Body of pancreas (tissue), 4 donors: ENCODE results near the gene THEMIS. TPM values are rescaled to one million over a fixed set of nuclear protein-coding genes. Genes with fewer than 3 reads are reported as not detected.

Experiments used
- ATAC-seq: fragments of 150-250 bp; one replicate; pipeline ENCODE4 v1.9.1; 2016
- DNase-seq, 4 donors: peaks; one replicate each; pipeline ENCODE4 v3.0.0-alpha.2; 2019
- H3K27ac ChIP-seq, 4 donors: fragments of 200-600 bp; sonication (generic); 1 replicate in 3 of 4; 2 replicates in 1 of 4; pipeline versions ENCODE4 v1.5.1 to v1.6.1; 2016 to 2019; ENCODE audit warnings: mild to moderate bottlenecking in 1 of 4, mixed read lengths in 1 of 4, moderate library complexity in 1 of 4
- H3K27me3 ChIP-seq, 2 donors: fragments of 200-600 bp; sonication (generic); one replicate each; pipeline ENCODE4 v1.6.0; 2016; ENCODE audit warnings: mild to moderate bottlenecking in 1 of 2
- H3K36me3 ChIP-seq, 2 donors: fragments of 200-600 bp; sonication (generic); replicated peaks in 1 of 2; 2 replicates each; pipeline ENCODE4 v1.5.1; 2016; ENCODE audit warnings: low read depth in 2 of 2; ENCODE audit not compliant: insufficient read depth in 1 of 2
- H3K4me1 ChIP-seq: fragments of 200-600 bp; sonication (generic); one replicate; pipeline ENCODE4 v1.6.0; 2016
- H3K4me3 ChIP-seq, 2 donors: fragments of 200-600 bp; sonication (generic); 1 replicate in 1 of 2; 2 replicates in 1 of 2; pipeline ENCODE4 v1.5.1; 2016 to 2019
- H3K9me3 ChIP-seq, 3 donors: fragments of 200-600 bp; sonication (generic); 1 replicate in 2 of 3; 2 replicates in 1 of 3; pipeline ENCODE4 v1.5.1; 2016
- POLR2A ChIP-seq, 3 donors: fragments of 450-650 bp; IDR thresholded peaks; one replicate each; pipeline ENCODE4 v1.6.1; 2016; ENCODE audit warnings: antibody characterized with exemption in 3 of 3, mild to moderate bottlenecking in 2 of 3
- WGBS, 2 donors: methylation state at CpG; one replicate each; pipeline ENCODE4 v1.1.5; 2017; 5-methylcytosine and 5-hydroxymethylcytosine counted together
- intact Hi-C: fragments of 100-400 bp; cut with DNase I; formaldehyde crosslinking; loops from one replicate; pipeline ENCODE4 v1.15.1; 2023
- total RNA-seq, 2 donors: library from RNA; depleted of rRNA; stranded (reverse); fragments of >200 nt; gene quantifications; one replicate each; pipeline ENCODE4 v1.1.0, GENCODE V29; 2016
- TF ChIP-seq, protein P1 (sequence below), 7 experiments: fragments of 450-650 bp in 4 of 7; fragments of 200-600 bp in 3 of 7; sonication (generic) in 3 of 7; IDR thresholded peaks; one replicate each; pipeline ENCODE4 v1.5.1; 2016 to 2019; ENCODE audit warnings: antibody characterized with exemption in 7 of 7

Gene THEMIS
- total RNA-seq, 2 donors from 2014 or later: 0.52 to 0.66 TPM

DNA sequence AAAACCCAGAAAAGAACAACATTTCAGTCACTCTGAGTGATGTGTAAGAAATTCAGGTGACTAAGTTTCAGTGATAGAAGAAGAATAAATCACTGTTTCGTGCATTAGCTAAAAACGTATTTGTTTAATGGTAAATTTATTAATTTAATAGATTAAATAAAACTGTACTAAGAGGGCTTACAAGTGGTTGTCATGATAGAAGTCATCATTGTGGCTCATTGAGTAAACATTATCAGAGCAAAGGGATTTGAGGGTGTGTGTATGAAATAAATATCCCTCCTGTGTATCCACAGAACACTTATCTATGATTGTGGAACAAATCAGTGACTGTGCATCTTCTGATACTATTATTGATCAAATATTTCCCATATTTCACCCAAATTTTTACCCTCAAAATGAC lies 40.1 kb downstream of the THEMIS start:
- Histone ChIP-seq H3K27ac (no peak overlapping the region), H3K27me3 (no peaks in the 10 kb centered on the region), H3K4me3 (no peak overlapping the region), H3K36me3 (no peaks in the 10 kb centered on the region), H3K4me1 (no peaks in the 10 kb centered on the region), H3K9me3 (no peaks in the 10 kb centered on the region)
- DNase-seq (no peak), ATAC-seq (no peak)
- intact Hi-C loops: no loop called here
- 75 to 78% methylated on average over 2 of the region's 2 CpGs for WGBS, 2 donors
- TF ChIP-seq POLR2A (IDR thresholded peaks at IDR 0.05): no peak
- TF ChIP-seq, protein P1, sequence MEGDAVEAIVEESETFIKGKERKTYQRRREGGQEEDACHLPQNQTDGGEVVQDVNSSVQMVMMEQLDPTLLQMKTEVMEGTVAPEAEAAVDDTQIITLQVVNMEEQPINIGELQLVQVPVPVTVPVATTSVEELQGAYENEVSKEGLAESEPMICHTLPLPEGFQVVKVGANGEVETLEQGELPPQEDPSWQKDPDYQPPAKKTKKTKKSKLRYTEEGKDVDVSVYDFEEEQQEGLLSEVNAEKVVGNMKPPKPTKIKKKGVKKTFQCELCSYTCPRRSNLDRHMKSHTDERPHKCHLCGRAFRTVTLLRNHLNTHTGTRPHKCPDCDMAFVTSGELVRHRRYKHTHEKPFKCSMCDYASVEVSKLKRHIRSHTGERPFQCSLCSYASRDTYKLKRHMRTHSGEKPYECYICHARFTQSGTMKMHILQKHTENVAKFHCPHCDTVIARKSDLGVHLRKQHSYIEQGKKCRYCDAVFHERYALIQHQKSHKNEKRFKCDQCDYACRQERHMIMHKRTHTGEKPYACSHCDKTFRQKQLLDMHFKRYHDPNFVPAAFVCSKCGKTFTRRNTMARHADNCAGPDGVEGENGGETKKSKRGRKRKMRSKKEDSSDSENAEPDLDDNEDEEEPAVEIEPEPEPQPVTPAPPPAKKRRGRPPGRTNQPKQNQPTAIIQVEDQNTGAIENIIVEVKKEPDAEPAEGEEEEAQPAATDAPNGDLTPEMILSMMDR (IDR thresholded peaks at IDR 0.05): no peak

DNA sequence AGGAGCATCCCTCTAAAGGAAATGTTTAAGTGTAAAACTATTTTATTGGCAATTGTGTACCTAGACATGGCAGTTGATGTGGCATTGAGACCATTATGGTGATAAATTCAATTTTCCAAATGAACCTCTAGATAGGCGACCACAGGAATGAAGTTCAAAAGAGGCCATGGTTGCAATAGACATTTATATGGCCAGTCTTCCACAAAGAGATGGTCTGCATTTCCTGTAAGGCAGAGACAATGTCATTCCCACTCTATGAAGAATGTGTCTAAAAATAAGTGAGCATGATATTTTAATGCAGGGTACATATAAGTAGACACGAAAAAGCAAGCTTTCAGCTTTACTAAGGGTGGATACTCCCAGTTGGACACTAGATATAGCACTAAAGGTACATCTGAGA lies 40.9 kb downstream of the THEMIS start:
- no peaks in the 10 kb centered on the region for H3K9me3 ChIP-seq
- no peaks in the 10 kb centered on the region for H3K27me3 ChIP-seq
- intact Hi-C loops: no loop called here
- WGBS, 2 donors: 74 to 80% methylated on average over 2 of the region's 2 CpGs
- H3K36me3 ChIP-seq: no peaks in the 10 kb centered on the region
- no peak overlapping the region for H3K27ac ChIP-seq
- TF ChIP-seq, protein P1 (IDR thresholded peaks at IDR 0.05): no peak
- no peak for TF ChIP-seq POLR2A (IDR thresholded peaks at IDR 0.05)
- no peak overlapping the region for H3K4me3 ChIP-seq
- H3K4me1 ChIP-seq: no peaks in the 10 kb centered on the region
- no peak for DNase-seq
- no peak for ATAC-seq

DNA sequence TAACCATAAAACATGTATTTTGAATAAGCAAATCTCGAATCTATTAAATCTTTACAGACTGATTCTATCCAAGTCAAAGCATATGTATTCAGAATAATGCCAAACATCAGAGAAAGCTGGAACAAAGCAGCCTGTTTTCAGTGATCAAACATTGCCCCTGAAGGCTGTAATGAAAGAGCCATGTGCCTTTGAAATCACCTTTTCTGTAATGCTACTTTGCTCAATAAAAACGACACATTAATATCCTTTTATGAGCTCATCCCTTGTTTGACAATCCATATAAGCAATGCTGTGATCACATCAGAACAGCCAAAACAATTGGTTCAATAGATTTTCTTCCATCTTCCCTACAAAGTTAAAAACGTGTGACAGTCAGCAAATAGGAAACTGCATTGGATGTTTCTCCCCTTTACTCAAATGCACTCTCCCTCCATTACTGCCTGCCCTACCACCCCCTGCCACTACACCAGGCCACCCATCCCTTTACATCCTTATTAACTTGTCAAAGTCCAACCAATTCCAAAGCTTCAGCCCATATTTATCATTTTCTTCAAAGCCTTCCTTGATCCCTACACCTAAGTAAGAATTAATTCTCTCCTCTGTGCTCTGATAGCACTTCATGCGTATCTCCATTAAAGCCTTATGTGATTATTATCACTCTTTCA lies 42.0 kb downstream of the THEMIS start:
- no peaks in the 10 kb centered on the region for H3K4me1 ChIP-seq
- intact Hi-C loops: no loop called here
- WGBS, 2 donors: 49 to 53% methylated on average over 4 of the region's 4 CpGs

DNA sequence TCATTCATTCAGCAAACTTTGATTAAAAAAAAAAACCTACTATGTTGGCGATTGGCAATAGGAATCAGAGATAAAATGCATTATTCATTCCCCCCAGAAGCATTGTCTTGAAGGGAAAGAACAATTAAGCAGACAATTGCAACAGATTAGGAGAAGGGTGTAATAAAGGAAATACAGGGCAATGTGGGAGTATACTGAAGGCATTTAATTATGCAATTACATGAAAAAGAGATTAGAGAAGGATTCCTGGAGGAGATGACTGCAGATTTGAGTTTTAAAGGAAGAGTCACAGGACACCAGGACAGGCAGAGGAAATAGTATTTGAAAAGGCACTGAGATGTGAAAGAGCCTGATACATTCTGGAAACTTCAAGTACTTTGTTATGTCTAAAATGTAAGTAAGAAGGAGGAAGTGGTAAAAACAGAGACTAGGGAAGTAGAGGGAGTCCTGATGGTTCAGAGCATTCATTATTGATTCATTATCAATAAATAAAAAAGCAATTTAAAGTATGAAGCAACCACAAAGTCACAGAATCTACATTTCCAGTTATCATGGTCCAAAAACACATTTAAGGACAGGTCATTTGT lies 43.7 kb downstream of the THEMIS start:
- WGBS, 2 donors: 45 to 46% methylated on average over 1 of the region's 1 CpG
- H3K36me3 ChIP-seq: no peaks in the 10 kb centered on the region
- H3K9me3 ChIP-seq: no peaks in the 10 kb centered on the region
- ATAC-seq: no peak
- TF ChIP-seq, protein P1 (IDR thresholded peaks at IDR 0.05): no peak
- TF ChIP-seq POLR2A (IDR thresholded peaks at IDR 0.05): no peak
- H3K27ac ChIP-seq: no peak overlapping the region
- H3K4me1 ChIP-seq: no peaks in the 10 kb centered on the region
- H3K4me3 ChIP-seq: no peak overlapping the region
- intact Hi-C loops: no loop called here
- DNase-seq: no peak
- no peaks in the 10 kb centered on the region for H3K27me3 ChIP-seq

More for the DNA sequence above, 42.0 kb downstream of the THEMIS start:
- no peaks in the 10 kb centered on the region for H3K9me3 ChIP-seq
- no peaks in the 10 kb centered on the region for H3K36me3 ChIP-seq
- no peak for DNase-seq
- no peaks in the 10 kb centered on the region for H3K27me3 ChIP-seq
- no peak overlapping the region for H3K4me3 ChIP-seq
- TF ChIP-seq, protein P1 (IDR thresholded peaks at IDR 0.05): no peak
- no peak for TF ChIP-seq POLR2A (IDR thresholded peaks at IDR 0.05)
- no peak for ATAC-seq
- no peak overlapping the region for H3K27ac ChIP-seq
